Right ventricle myocardium superior (tissue), 1 donor: ENCODE data around the gene CETN2. TPM values are rescaled to one million over a fixed set of nuclear protein-coding genes. Genes with fewer than 3 reads are reported as not detected.
"Not testable (repeated sequence)": the region's sequence is repeated elsewhere in the genome, so short reads cannot be mapped to it uniquely, and the experiment has no call there.

ENCODE experiments used
- ATAC-seq: fragments of 200-7000 bp; cut with Tn5 transposase; one replicate; pipeline ENCODE4 v1.9.1; 2020; ENCODE audit warnings: mild to moderate bottlenecking; ENCODE audit not compliant: poor library complexity
- DNase-seq: peaks from one replicate; pipeline ENCODE4 v3.0.0-alpha.2; 2020
- intact Hi-C: fragments of 100-400 bp; cut with DNase I; formaldehyde crosslinking; loops from one replicate; pipeline ENCODE4 v1.11.2; 2022
- total RNA-seq: library from RNA; stranded (reverse); fragmentation: NEBNext Ultra II Directional; extraction: Animal tissue kit (Norgen Biotek cat#: 25700); gene quantifications from one replicate; pipeline ENCODE4 v1.2.1, GENCODE V29; 2021
- donor health status: DM: no; HTN: yes; CAD: no; lungs with severe emphysema.

The CETN2 gene
- total RNA-seq, 1 donor from 2014 or later: 24.5 TPM

GRCh38 chrX:152842772-152843338 lies 12.3 kb upstream of the CETN2 start:
- no peak for DNase-seq
- no peak for ATAC-seq
- intact Hi-C loops: no loop called here

DNA sequence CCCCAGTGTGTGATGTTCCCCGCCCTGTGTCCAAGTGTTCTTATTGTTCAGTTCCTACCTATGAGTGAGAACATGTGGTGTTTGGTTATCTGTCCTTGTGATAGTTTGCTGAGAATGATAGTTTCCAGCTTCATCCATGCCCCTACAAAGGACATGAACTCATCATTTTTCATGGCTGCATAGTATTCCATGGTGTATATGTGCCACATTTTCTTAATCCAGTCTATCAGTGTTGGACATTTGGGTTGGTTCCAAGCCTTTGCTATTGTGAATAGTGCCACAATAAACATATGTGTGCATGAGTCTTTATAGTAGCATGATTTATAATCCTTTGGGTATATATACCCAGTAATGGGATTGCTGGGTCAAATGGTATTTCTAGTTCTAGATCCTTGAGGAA lies 4.9 kb upstream of the CETN2 start:
- DNase-seq, intact Hi-C loops, ATAC-seq: not testable (repeated sequence)

- intact Hi-C loops: no loop called here
- peak; percentile 40 for DNase-seq
Observed at GRCh38 chrX:152833378-152833777, 2.8 kb upstream of the CETN2 start.

GRCh38 chrX:152832520-152832919 lies 2.0 kb upstream of the CETN2 start:
- ATAC-seq (no peak), DNase-seq (no peak)
- intact Hi-C loops: no loop called here

More at GRCh38 chrX:152833378-152833777, 2.8 kb upstream of the CETN2 start:
- peak; percentile 28 for ATAC-seq

GRCh38 chrX:152831391-152831790 lies 834 bp upstream of the CETN2 start:
- intact Hi-C loops: no loop called here
- ATAC-seq: no peak
- DNase-seq: no peak

GRCh38 chrX:152824841-152825374 lies 5.6 kb downstream of the CETN2 start:
- DNase-seq (no peak), ATAC-seq (no peak)
- intact Hi-C loops: no loop called here

GRCh38 chrX:152823657-152824056 lies 6.9 kb downstream of the CETN2 start:
- intact Hi-C loops: no loop called here
- DNase-seq: no peak
- no peak for ATAC-seq

DNA sequence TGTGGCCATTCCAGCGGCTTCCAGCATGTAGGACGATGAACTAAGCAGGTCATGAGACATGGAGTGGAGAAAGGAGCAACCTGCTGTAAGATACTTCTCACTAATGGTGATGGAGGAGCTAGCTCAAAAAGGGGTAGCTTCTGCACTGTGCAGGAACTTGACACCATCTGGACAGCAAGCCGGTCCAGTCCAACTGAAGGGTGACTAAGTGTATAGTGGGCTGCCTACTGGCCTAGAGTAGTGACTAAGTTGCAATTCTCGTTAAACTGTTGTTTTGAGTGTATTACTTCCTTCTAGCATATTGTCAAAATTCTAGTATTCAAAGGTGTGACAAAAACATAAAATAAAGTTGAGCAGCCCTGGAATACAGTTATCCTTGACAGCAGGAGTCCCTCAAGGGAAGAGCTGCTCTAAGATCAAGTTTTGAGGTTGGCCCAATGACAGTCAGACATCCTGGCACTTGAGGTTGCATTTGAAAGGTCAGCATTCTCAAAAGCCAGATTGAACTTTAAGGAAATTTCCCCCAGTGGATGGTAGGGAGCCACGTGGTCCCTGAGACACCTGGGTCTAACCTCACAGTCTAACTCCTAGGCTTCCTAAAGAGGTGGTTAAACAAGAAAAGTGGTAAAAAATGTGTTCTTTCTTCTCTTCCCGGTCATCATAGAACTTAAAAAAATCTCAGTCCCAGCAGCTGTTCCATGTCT lies 8.0 kb downstream of the CETN2 start:
- intact Hi-C loops: no loop called here
- ATAC-seq: no peak

DNA sequence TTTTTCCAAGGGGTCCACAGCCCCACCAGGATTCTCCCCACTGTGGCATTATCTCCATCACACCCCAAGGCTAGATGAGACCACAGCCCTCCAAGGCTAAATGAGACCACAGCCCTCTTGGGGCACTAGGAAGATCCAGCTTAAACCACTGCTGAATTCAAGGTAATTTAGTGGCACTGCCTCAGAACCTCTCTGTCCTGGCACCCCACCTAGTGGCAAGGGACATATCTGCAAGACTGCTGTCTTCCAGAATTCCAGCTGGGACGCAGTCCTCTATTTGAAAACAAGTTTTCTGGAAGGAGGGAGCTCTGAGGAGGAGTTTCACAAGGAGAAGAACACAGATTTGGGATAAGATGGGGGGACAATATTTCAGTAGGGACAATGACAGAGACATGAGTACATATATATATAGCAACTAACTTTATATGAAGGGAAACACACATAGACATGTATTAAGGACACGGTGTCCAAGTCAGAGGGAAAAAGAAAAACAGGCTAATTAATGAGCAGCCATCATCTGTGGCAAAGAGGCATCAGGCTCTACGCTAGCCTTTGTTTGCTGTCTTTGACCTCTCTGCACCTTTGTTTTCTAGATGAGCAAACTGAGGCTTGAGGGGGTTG lies 9.3 kb downstream of the CETN2 start:
- intact Hi-C loops: no loop called here
- DNase-seq: no peak
- no peak for ATAC-seq

More for the DNA sequence above, 8.0 kb downstream of the CETN2 start:
- no peak for DNase-seq

- ATAC-seq: no peak
- intact Hi-C loops: loop anchor here (5.0 kb wide), 1 partner anchor 177 kb away; no protein-coding TSS in a partner anchor
- DNase-seq: no peak
Observed at GRCh38 chrX:152819732-152820131, 10.8 kb downstream of the CETN2 start.

DNA sequence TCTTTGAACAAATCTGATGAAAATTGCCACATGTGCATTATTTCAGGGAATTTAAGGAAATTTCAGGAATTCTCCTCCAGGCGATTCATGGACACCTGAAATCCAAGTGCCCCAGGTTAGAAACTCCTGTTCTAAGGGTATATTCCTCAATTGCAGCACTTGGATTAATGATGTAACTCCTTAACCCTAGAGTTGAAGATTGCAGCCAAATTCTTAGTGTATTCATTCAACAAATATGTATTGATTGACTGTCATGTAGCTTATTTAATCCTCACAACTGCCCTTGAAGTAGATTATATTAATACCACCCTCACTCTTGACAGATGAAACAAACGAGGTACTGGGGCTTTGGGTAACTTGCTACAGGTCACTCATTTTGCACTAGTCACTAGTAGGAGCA lies 11.3 kb downstream of the CETN2 start:
- ATAC-seq: no peak
- intact Hi-C loops: loop anchor here (5.0 kb wide), 1 partner anchor 177 kb away; no protein-coding TSS in a partner anchor
- DNase-seq: no peak

DNA sequence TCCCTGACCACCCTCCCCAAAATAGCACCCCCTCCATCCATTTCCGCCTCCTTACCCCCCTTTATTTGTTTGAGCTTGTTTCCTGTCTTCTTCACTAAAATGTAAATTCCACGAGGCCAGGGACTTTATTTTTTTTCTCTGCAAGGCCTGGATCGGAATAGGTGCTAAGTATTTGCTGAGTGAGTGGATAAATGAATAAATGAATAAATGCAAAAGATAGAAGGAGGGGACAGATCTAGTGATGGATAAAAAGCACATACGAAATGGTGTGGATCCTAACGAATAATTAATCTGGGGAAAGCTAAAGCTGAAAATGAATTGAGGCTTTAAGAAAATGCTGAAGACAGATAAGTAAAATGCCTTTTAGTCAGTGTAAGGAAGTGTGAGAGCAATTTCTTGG lies 12.2 kb downstream of the CETN2 start:
- intact Hi-C loops: loop anchor here (5.0 kb wide), 1 partner anchor 176 kb away; no protein-coding TSS in a partner anchor
- ATAC-seq: no peak
- no peak for DNase-seq

DNA sequence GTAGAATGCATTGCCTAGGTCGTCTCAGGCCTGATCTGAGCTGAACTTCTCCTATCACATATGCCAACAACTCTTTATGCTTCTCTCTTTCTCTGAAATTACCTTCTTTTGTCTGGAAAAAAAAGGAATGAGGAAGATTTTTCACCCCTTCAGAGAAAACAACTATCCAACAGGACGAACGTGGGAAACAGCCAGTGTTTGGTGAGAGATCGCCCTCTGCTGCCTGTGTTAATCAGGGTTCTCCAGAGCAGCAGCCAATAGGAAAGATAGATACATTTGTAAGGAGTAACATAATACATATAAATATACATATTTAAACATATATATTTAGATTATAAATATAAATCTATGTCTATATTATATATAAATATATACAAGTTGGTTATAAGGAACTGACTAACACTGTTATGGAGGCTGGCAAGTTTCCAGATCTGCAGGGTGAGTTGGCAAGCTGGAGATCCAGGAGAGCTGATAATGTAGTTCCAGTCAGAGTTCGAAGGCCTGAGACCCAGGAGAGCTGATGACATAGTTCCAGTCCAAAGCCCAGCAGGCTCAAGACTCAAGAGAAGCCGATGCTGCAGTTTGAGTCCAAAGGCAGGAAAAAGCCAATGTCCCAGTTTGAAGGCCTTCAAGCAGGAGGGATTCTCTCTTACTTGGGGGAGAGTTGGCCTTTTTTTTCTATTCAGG lies 13.3 kb downstream of the CETN2 start:
- no peak for DNase-seq
- peak; percentile 56 for ATAC-seq
- intact Hi-C loops: loop anchor here (5.0 kb wide), 1 partner anchor 175 kb away; no protein-coding TSS in a partner anchor

DNA sequence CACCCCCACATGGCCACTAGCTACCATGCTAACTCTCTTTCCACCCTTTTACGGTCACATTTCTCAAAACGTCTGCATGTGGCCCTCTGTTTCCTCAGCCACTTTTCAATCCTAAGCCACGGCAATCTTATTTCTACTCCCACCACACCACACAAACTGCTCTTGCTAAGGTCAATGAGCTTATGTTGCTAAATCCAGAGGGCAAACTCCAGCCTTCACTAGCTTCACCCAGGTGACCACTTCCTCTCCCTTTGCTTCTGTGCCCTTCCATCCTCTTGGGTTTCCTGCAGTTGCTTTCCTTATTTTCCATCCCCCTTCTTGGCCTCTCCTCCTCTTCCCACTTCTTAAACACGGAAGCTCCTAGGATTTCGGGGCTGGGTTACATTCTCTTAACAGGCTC lies 16.5 kb downstream of the CETN2 start:
- no peak for ATAC-seq
- intact Hi-C loops: no loop called here
- no peak for DNase-seq

GRCh38 chrX:152813206-152813605 lies 17.4 kb downstream of the CETN2 start:
- ATAC-seq: no peak
- intact Hi-C loops: no loop called here
- DNase-seq: no peak

- intact Hi-C loops: no loop called here
- DNase-seq: no peak
- no peak for ATAC-seq
Observed at GRCh38 chrX:152810403-152810802, 20.2 kb downstream of the CETN2 start.

DNA sequence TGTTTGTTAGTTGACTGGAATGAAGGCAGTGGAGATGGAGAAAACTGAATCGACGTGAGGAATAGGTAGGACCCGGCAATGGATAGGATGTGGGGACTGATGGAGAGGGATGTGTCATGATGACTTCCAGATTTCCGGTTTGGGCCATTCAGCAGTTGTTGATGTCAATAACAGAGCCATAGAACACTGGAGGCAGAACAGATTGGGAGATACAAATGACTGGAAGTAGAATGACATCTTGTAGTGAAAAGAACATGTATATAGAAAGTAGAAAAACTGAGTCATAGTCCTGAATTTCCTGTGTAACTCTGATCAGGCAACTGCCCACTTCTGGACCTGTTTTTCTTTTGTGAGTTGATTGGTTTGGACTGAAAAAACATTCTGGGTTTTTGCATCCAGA lies 24.5 kb downstream of the CETN2 start:
- intact Hi-C loops: no loop called here
- no peak for ATAC-seq
- no peak for DNase-seq

GRCh38 chrX:152798945-152799344 lies 31.6 kb downstream of the CETN2 start:
- no peak for DNase-seq
- intact Hi-C loops: no loop called here
- ATAC-seq: no peak

DNA sequence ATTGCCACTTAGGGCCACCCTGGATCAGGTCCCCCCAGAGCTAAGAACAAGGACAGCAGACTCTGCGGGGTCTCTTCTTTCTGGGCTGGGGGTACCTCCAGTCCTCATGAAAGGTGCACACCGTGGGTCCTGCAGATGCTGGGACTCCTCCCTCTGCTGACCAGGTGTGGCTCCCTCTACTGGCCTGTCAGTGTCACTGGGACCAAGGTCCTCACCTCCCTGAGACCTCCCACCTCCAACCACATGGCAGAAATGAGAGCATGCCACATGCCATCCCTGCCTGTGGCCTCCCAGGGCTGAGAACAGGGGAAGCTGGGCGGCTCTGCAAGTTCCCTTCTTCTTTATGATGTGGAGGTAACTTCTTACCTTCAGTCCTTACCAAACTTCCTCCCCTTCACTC lies 43.5 kb downstream of the CETN2 start:
- ATAC-seq, DNase-seq, intact Hi-C loops: not testable (repeated sequence)
